Thoracic aorta (tissue), 2 donors: ENCODE measurements around the gene TARBP2. TPM values are rescaled to one million over a fixed set of nuclear protein-coding genes. Genes with fewer than 3 reads are reported as not detected.

Experiments used
- ATAC-seq: fragments of 150-250 bp; one replicate; pipeline ENCODE4 v1.8.0; 2017; ENCODE audit warnings: low read depth; ENCODE audit not compliant: insufficient number of reproducible peaks, low FRiP score
- DNase-seq: peaks from one replicate; pipeline ENCODE4 v3.0.0-alpha.2; 2020; ENCODE audit warnings: low spot score
- H3K27ac ChIP-seq, 2 donors: fragments of 200-600 bp; sonication (generic); 1 replicate in 1 of 2; 2 replicates in 1 of 2; pipeline ENCODE4 v1.5.1; 2016; ENCODE audit warnings: mild to moderate bottlenecking in 2 of 2, moderate library complexity in 2 of 2
- H3K27me3 ChIP-seq: fragments of 200-600 bp; sonication (generic); replicated peaks from 2 replicates; pipeline ENCODE4 v1.6.0; 2016; ENCODE audit warnings: mild to moderate bottlenecking; ENCODE audit not compliant: insufficient read depth
- H3K36me3 ChIP-seq: fragments of 200-600 bp; sonication (generic); one replicate; pipeline ENCODE4 v1.5.1; 2016
- H3K4me1 ChIP-seq, 2 donors: fragments of 200-600 bp; sonication (generic); 1 replicate in 1 of 2; 2 replicates in 1 of 2; pipeline versions ENCODE4 v1.5.1 to v1.6.0; 2016; ENCODE audit warnings: low read depth in 2 of 2, mild to moderate bottlenecking in 1 of 2; ENCODE audit not compliant: control insufficient read depth in 1 of 2
- H3K4me3 ChIP-seq: fragments of 200-600 bp; sonication (generic); 2 replicates; pipeline ENCODE4 v1.5.1; 2016; ENCODE audit warnings: mild to moderate bottlenecking
- H3K9me3 ChIP-seq: fragments of 200-600 bp; sonication (generic); 2 replicates; pipeline ENCODE4 v1.5.1; 2016
- total RNA-seq, 2 donors: library from RNA; depleted of rRNA; stranded (reverse); fragments of >200 nt; gene quantifications; one replicate each; pipeline versions ENCODE4 v1.1.0 to v1.2.3, GENCODE V29; 2016
- TF ChIP-seq, protein P1 (sequence below): fragments of 200-600 bp; sonication (generic); IDR thresholded peaks from one replicate; pipeline ENCODE4 v1.5.1; 2019; ENCODE audit warnings: antibody characterized with exemption

Gene TARBP2
- total RNA-seq, 2 donors from 2014 or later = 14.2 to 27.7 TPM

- Histone ChIP-seq H3K4me3 (no peak overlapping the region), H3K27me3 (no peaks in the 10 kb centered on the region), H3K27ac (peak overlapping the region in 1 of 2 donors; percentile 15), H3K9me3 (no peaks in the 10 kb centered on the region), H3K36me3 (peaks cover 67% of the 10 kb centered on the region), H3K4me1 (peaks cover 0 to 8% of the 10 kb centered on the region in 2 donors)
- TF ChIP-seq, protein P1, sequence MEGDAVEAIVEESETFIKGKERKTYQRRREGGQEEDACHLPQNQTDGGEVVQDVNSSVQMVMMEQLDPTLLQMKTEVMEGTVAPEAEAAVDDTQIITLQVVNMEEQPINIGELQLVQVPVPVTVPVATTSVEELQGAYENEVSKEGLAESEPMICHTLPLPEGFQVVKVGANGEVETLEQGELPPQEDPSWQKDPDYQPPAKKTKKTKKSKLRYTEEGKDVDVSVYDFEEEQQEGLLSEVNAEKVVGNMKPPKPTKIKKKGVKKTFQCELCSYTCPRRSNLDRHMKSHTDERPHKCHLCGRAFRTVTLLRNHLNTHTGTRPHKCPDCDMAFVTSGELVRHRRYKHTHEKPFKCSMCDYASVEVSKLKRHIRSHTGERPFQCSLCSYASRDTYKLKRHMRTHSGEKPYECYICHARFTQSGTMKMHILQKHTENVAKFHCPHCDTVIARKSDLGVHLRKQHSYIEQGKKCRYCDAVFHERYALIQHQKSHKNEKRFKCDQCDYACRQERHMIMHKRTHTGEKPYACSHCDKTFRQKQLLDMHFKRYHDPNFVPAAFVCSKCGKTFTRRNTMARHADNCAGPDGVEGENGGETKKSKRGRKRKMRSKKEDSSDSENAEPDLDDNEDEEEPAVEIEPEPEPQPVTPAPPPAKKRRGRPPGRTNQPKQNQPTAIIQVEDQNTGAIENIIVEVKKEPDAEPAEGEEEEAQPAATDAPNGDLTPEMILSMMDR = no peak
- DNase-seq = no peak
- no peak for ATAC-seq
Observed at GRCh38 chr12:53513712-53514410, 12.8 kb downstream of the TARBP2 start.

GRCh38 chr12:53514628-53515290 is 13.7 kb downstream of the TARBP2 start:
- ATAC-seq = no peak
- no peaks in the 10 kb centered on the region for H3K27me3 ChIP-seq
- H3K36me3 ChIP-seq = peaks cover 69% of the 10 kb centered on the region

DNA sequence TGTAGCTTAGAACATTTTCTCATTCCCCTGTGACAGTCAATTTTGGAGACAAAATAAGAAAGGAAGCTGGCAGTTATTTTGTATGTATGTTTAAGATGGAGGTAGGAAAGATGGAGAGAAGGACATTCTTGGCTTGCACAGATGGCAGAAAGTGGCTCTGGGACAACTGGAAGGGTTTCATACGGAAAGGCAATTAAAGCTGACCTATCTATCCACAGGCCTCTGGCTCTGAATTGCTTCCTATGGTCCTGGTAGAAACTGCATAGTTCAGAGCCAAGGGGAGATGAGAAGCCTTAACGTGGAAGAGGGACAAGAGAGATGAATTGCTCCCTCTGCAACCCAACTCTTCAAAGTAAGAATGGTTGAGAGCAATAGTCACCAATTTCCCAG is 14.2 kb downstream of the TARBP2 start:
- H3K36me3 ChIP-seq = peaks cover 74% of the 10 kb centered on the region
- H3K27me3 ChIP-seq = no peaks in the 10 kb centered on the region
- DNase-seq (no peak), ATAC-seq (no peak)
- peaks cover 0 to 8% of the 10 kb centered on the region in 2 donors for H3K4me1 ChIP-seq
- H3K9me3 ChIP-seq = no peaks in the 10 kb centered on the region
- H3K27ac ChIP-seq = no peak overlapping the region
- TF ChIP-seq, protein P1 = no peak
- H3K4me3 ChIP-seq = no peak overlapping the region

More at GRCh38 chr12:53514628-53515290, 13.7 kb downstream of the TARBP2 start:
- Histone ChIP-seq H3K4me1 (peaks cover 0 to 8% of the 10 kb centered on the region in 2 donors), H3K9me3 (no peaks in the 10 kb centered on the region), H3K27ac (no peak overlapping the region), H3K4me3 (no peak overlapping the region)
- TF ChIP-seq, protein P1 = no peak
- no peak for DNase-seq

DNA sequence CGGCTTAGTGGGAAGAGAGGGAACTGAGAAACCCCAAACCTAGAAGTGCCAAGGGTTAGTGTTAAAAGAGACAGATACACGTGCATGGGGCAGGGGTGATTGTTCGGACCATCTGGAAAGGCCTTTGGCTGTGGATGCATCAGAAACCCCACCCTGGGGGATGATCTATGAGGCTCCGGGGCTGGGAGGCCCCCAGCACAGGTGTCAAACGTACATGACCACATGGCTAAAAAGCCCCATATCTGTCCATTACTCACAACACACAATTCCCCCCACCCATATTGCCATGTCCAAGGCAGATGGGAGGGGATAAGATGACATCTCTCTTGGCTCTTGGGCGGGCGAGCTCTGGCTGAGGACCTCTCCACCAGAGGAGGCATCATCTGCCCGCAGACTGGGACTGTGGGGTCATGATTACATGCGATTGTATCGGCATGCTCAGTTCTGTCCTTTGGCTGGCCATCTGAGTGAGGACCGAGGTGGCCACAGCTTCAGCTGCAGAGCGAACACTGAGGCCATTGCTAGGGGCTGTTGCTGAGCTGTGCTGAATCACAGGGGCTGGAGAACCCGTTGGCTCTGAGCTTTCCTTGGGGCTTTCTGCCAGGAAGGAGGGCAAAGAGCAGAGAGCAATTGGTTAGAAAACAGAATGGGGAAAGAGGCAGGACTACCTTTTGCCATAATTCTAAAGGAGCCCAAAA is 15.8 kb downstream of the TARBP2 start:
- H3K9me3 ChIP-seq = no peaks in the 10 kb centered on the region
- H3K27me3 ChIP-seq = no peaks in the 10 kb centered on the region
- H3K4me3 ChIP-seq = no peak overlapping the region
- ATAC-seq = no peak
- no peak for DNase-seq
- H3K27ac ChIP-seq = no peak overlapping the region
- H3K36me3 ChIP-seq = peaks cover 77% of the 10 kb centered on the region
- TF ChIP-seq, protein P1 = no peak
- H3K4me1 ChIP-seq = peaks cover 0 to 8% of the 10 kb centered on the region in 2 donors

- H3K36me3 ChIP-seq = peaks cover 79% of the 10 kb centered on the region
Observed at GRCh38 chr12:53518381-53518780, 17.3 kb downstream of the TARBP2 start.

More at GRCh38 chr12:53518381-53518780, 17.3 kb downstream of the TARBP2 start:
- TF ChIP-seq, protein P1 = no peak
- H3K9me3 ChIP-seq = no peaks in the 10 kb centered on the region
- peaks cover 0 to 8% of the 10 kb centered on the region in 2 donors for H3K4me1 ChIP-seq
- no peaks in the 10 kb centered on the region for H3K27me3 ChIP-seq
- H3K4me3 ChIP-seq = no peak overlapping the region
- DNase-seq (no peak), ATAC-seq (no peak)
- H3K27ac ChIP-seq = no peak overlapping the region
